ENCODE data around the gene TNFRSF19.

The TNFRSF19 gene

GRCh38 chr13:23680845-23681669 is 110.8 kb downstream of the TNFRSF19 start:
- in situ Hi-C loops (cut with HindIII; ENCODE audit: low sequenced_read_pairs): no loop called here

- in situ Hi-C loops (cut with HindIII; ENCODE audit: low sequenced_read_pairs): no loop called here
Measured at GRCh38 chr13:23683084-23683483, 112.9 kb downstream of the TNFRSF19 start.

- in situ Hi-C loops (cut with HindIII; ENCODE audit: low sequenced_read_pairs): no loop called here
Measured at GRCh38 chr13:23684647-23685046, 114.4 kb downstream of the TNFRSF19 start.

GRCh38 chr13:23685416-23685815 is 115.2 kb downstream of the TNFRSF19 start:
- in situ Hi-C loops (cut with HindIII; ENCODE audit: low sequenced_read_pairs): no loop called here

GRCh38 chr13:23686948-23687347 is 116.7 kb downstream of the TNFRSF19 start:
- in situ Hi-C loops (cut with HindIII; ENCODE audit: low sequenced_read_pairs): no loop called here

GRCh38 chr13:23687614-23688013 is 117.4 kb downstream of the TNFRSF19 start:
- in situ Hi-C loops (cut with HindIII; ENCODE audit: low sequenced_read_pairs): no loop called here

- in situ Hi-C loops (cut with HindIII; ENCODE audit: low sequenced_read_pairs): no loop called here
Measured at GRCh38 chr13:23688336-23688735, 118.1 kb downstream of the TNFRSF19 start.

- in situ Hi-C loops (cut with HindIII; ENCODE audit: low sequenced_read_pairs): no loop called here
Measured at GRCh38 chr13:23690668-23691067, 120.5 kb downstream of the TNFRSF19 start.

GRCh38 chr13:23692816-23693215 is 122.6 kb downstream of the TNFRSF19 start:
- in situ Hi-C loops (cut with HindIII; ENCODE audit: low sequenced_read_pairs): no loop called here

- in situ Hi-C loops (cut with HindIII; ENCODE audit: low sequenced_read_pairs): no loop called here
Measured at GRCh38 chr13:23695196-23695595, 125.0 kb downstream of the TNFRSF19 start.

- in situ Hi-C loops (cut with HindIII; ENCODE audit: low sequenced_read_pairs): no loop called here
Measured at GRCh38 chr13:23695711-23696464, 125.7 kb downstream of the TNFRSF19 start.

GRCh38 chr13:23696610-23697009 is 126.4 kb downstream of the TNFRSF19 start:
- in situ Hi-C loops (cut with HindIII; ENCODE audit: low sequenced_read_pairs): no loop called here

GRCh38 chr13:23697772-23698313 is 127.6 kb downstream of the TNFRSF19 start:
- in situ Hi-C loops (cut with HindIII; ENCODE audit: low sequenced_read_pairs): no loop called here

- in situ Hi-C loops (cut with HindIII; ENCODE audit: low sequenced_read_pairs): no loop called here
Measured at GRCh38 chr13:23699271-23699670, 129.1 kb downstream of the TNFRSF19 start.

- in situ Hi-C loops (cut with HindIII; ENCODE audit: low sequenced_read_pairs): no loop called here
Measured at GRCh38 chr13:23701186-23701585, 131.0 kb downstream of the TNFRSF19 start.

- in situ Hi-C loops (cut with HindIII; ENCODE audit: low sequenced_read_pairs): no loop called here
Measured at GRCh38 chr13:23701636-23702035, 131.4 kb downstream of the TNFRSF19 start.

- in situ Hi-C loops (cut with HindIII; ENCODE audit: low sequenced_read_pairs): no loop called here
Measured at GRCh38 chr13:23703246-23703860, 133.1 kb downstream of the TNFRSF19 start.

GRCh38 chr13:23705583-23705982 is 135.4 kb downstream of the TNFRSF19 start:
- in situ Hi-C loops (cut with HindIII; ENCODE audit: low sequenced_read_pairs): no loop called here

GRCh38 chr13:23707674-23708073 is 137.5 kb downstream of the TNFRSF19 start:
- in situ Hi-C loops (cut with HindIII; ENCODE audit: low sequenced_read_pairs): no loop called here

- in situ Hi-C loops (cut with HindIII; ENCODE audit: low sequenced_read_pairs): no loop called here
Measured at GRCh38 chr13:23709536-23709935, 139.3 kb downstream of the TNFRSF19 start.

GRCh38 chr13:23710366-23710765 is 140.2 kb downstream of the TNFRSF19 start:
- in situ Hi-C loops (cut with HindIII; ENCODE audit: low sequenced_read_pairs): no loop called here
